HepG2 (cell line): Measurements from ENCODE around the gene KEL.

ENCODE experiments used
- CTCF ChIP-seq: sonication (generic); formaldehyde crosslinking; IDR thresholded peaks from 2 replicates; pipeline ENCODE4 v1.5.0; 2020; ENCODE audit warnings: mild to moderate bottlenecking, missing genetic modification reagents, moderate library complexity
- DNMT1 ChIP-seq: sonication (generic); formaldehyde crosslinking; IDR thresholded peaks from 2 replicates; pipeline ENCODE4 v1.5.1; 2020; ENCODE audit warnings: mild to moderate bottlenecking, missing genetic modification reagents
- EP300 ChIP-seq, 3 experiments: sonication (generic) in 1 of 3; formaldehyde crosslinking in 1 of 3; IDR thresholded peaks; 2 replicates each; pipeline versions ENCODE4 v1.5.1 to v1.6.1; 2011 to 2020; ENCODE audit warnings: low read depth in 2 of 3, low read length in 2 of 3, borderline replicate concordance in 1 of 3, improper control_type of control experiment in 1 of 3, mild to moderate bottlenecking in 1 of 3, missing genetic modification reagents in 1 of 3, moderate library complexity in 1 of 3
- NBN ChIP-seq: fragments of 450-650 bp; conservative IDR thresholded peaks from 2 replicates; pipeline ENCODE4 v1.6.1; 2017
- PHF21A ChIP-seq: sonication (generic); formaldehyde crosslinking; IDR thresholded peaks from 2 replicates; pipeline ENCODE4 v1.5.0; 2020; ENCODE audit warnings: mild to moderate bottlenecking, missing genetic modification reagents
- STAG1 ChIP-seq: sonication (generic); formaldehyde crosslinking; IDR thresholded peaks from 2 replicates; pipeline ENCODE4 v1.4.0; 2020; ENCODE audit warnings: missing genetic modification reagents
- TOE1 ChIP-seq: sonication (generic); formaldehyde crosslinking; IDR thresholded peaks from 2 replicates; pipeline ENCODE4 v1.4.0; 2020; ENCODE audit warnings: mild to moderate bottlenecking, missing genetic modification reagents
- ZNF34 ChIP-seq: sonication (generic); formaldehyde crosslinking; IDR thresholded peaks from 2 replicates; pipeline ENCODE4 v1.4.0; 2020; ENCODE audit warnings: mild to moderate bottlenecking, missing genetic modification reagents, borderline replicate concordance
- ZNF546 ChIP-seq: sonication (generic); formaldehyde crosslinking; conservative IDR thresholded peaks from 2 replicates; pipeline ENCODE4 v1.8.1; 2023; ENCODE audit warnings: mild to moderate bottlenecking, missing genetic modification reagents

- no peak for TF ChIP-seq ZNF546
- no peak for TF ChIP-seq CTCF (CRISPR knock-in tag)
- no peak for TF ChIP-seq PHF21A (CRISPR knock-in tag)
- TF ChIP-seq STAG1 (CRISPR knock-in tag) = no peak
- no peak for TF ChIP-seq TOE1 (CRISPR knock-in tag)
- TF ChIP-seq ZNF34 (CRISPR knock-in tag) = no peak
- no peak for TF ChIP-seq NBN
- no peak for TF ChIP-seq EP300 (IDR thresholded peaks at IDR 0.05; ENCODE audit: low read depth in 2 of 2, low read length in 2 of 2)
- TF ChIP-seq EP300 (CRISPR knock-in tag; IDR thresholded peaks at IDR 0.05; ENCODE audit: borderline replicate concordance) = no peak
- no peak for TF ChIP-seq DNMT1 (CRISPR knock-in tag)
Observed at GRCh38 chr7:142896151-142896550, 66.0 kb downstream of the KEL start.
